Measurements from ENCODE around the gene XDH. TPM values are rescaled to one million over a fixed set of nuclear protein-coding genes. Genes with fewer than 3 reads are reported as not detected.

The XDH gene
- total and polyA plus RNA-seq, 9 donors: 0.12 to 0.13 TPM; not detected in 7

- TF ChIP-seq EP300 (IDR thresholded peaks at IDR 0.05) (no peak), POLR2A (IDR thresholded peaks at IDR 0.05) (no peak)
- TF ChIP-seq, protein P1, sequence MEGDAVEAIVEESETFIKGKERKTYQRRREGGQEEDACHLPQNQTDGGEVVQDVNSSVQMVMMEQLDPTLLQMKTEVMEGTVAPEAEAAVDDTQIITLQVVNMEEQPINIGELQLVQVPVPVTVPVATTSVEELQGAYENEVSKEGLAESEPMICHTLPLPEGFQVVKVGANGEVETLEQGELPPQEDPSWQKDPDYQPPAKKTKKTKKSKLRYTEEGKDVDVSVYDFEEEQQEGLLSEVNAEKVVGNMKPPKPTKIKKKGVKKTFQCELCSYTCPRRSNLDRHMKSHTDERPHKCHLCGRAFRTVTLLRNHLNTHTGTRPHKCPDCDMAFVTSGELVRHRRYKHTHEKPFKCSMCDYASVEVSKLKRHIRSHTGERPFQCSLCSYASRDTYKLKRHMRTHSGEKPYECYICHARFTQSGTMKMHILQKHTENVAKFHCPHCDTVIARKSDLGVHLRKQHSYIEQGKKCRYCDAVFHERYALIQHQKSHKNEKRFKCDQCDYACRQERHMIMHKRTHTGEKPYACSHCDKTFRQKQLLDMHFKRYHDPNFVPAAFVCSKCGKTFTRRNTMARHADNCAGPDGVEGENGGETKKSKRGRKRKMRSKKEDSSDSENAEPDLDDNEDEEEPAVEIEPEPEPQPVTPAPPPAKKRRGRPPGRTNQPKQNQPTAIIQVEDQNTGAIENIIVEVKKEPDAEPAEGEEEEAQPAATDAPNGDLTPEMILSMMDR (IDR thresholded peaks at IDR 0.05): no peak
- H3K27me3 ChIP-seq: no peaks in the 10 kb centered on the region
- H3K27ac ChIP-seq: no peak overlapping the region
- intact Hi-C loops (cut with DNase I): no loop called here
- DNase-seq: no peak
- no peaks in the 10 kb centered on the region for H3K9me3 ChIP-seq
- no peaks in the 10 kb centered on the region for H3K36me3 ChIP-seq
- no peak overlapping the region for H3K4me3 ChIP-seq
- no peaks in the 10 kb centered on the region for H3K4me1 ChIP-seq (ENCODE audit: insufficient read depth)
These were observed 27.9 kb downstream of the XDH start for GRCh38 chr2:31386648-31387047.

GRCh38 chr2:31386172-31386571 is 28.4 kb downstream of the XDH start:
- DNase-seq: no peak
- Histone ChIP-seq H3K27ac (no peak overlapping the region), H3K4me3 (no peak overlapping the region), H3K36me3 (no peaks in the 10 kb centered on the region), H3K9me3 (no peaks in the 10 kb centered on the region), H3K27me3 (no peaks in the 10 kb centered on the region), H3K4me1 (ENCODE audit: insufficient read depth) (no peaks in the 10 kb centered on the region)
- intact Hi-C loops (cut with DNase I): no loop called here
- TF ChIP-seq EP300 (IDR thresholded peaks at IDR 0.05) (no peak), POLR2A (IDR thresholded peaks at IDR 0.05) (no peak)
- TF ChIP-seq, protein P1 (IDR thresholded peaks at IDR 0.05): no peak
- WGBS, 3 donors: 87 to 92% (median 87%) methylated on average over 7 of the region's 7 CpGs

DNA sequence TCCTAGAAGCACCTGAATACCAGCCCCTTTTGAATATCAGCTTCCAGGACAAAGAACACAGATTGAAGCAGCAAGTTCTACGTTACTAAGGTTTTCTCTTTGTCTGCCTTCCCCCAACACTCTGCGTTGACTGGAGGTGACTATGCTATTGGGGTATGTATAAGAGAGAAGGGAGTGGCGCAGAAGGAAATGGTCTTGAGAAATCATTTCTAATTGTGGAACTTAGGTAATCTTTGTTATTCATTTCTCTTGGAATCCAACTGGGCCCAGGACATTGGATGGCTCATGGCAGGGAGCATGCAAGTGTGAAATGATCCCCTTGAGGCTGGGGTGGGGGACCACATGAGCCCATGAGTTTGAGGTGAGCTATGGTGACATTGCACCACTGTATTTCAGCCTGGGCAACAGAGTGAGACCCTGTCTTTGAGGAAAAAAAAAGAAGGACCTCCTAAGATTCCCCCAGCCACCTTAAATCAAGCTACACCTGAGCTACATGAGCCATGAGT is 29.7 kb downstream of the XDH start:
- TF ChIP-seq EP300 (IDR thresholded peaks at IDR 0.05) (no peak), POLR2A (IDR thresholded peaks at IDR 0.05) (no peak)
- TF ChIP-seq, protein P1 (IDR thresholded peaks at IDR 0.05): no peak

GRCh38 chr2:31384351-31384750 is 30.2 kb downstream of the XDH start:
- Histone ChIP-seq H3K36me3 (no peaks in the 10 kb centered on the region), H3K27ac (no peak overlapping the region)

More for the DNA sequence above, 29.7 kb downstream of the XDH start:
- Histone ChIP-seq H3K27ac (no peak overlapping the region), H3K36me3 (no peaks in the 10 kb centered on the region), H3K9me3 (no peaks in the 10 kb centered on the region), H3K27me3 (no peaks in the 10 kb centered on the region), H3K4me3 (no peak overlapping the region), H3K4me1 (ENCODE audit: insufficient read depth) (no peaks in the 10 kb centered on the region)
- 75 to 85% (median 82%) methylated on average over 3 of the region's 3 CpGs for WGBS, 3 donors
- DNase-seq: no peak
- intact Hi-C loops (cut with DNase I): no loop called here

More at GRCh38 chr2:31384351-31384750, 30.2 kb downstream of the XDH start:
- TF ChIP-seq POLR2A (IDR thresholded peaks at IDR 0.05) (no peak), EP300 (IDR thresholded peaks at IDR 0.05) (no peak)
- TF ChIP-seq, protein P1 (IDR thresholded peaks at IDR 0.05): no peak
- Histone ChIP-seq H3K4me1 (ENCODE audit: insufficient read depth) (no peaks in the 10 kb centered on the region), H3K27me3 (no peaks in the 10 kb centered on the region), H3K4me3 (no peak overlapping the region), H3K9me3 (no peaks in the 10 kb centered on the region)
- WGBS, 3 donors: 66 to 75% (median 71%) methylated on average over 3 of the region's 3 CpGs
- no peak for DNase-seq
- intact Hi-C loops (cut with DNase I): no loop called here

All from ovary (tissue), 9 donors.